MCF 10A (cell line): ENCODE data around the gene ABCG1. TPM values are rescaled to one million over a fixed set of nuclear protein-coding genes. Genes with fewer than 3 reads are reported as not detected.
A peak's percentile ranks its signal among the peaks of the same experiment; 100 is the strongest.

Source experiments
- BruUV-seq: library from RNA; stranded (reverse); fragments of 400-500 nt; replicated peaks from 2 replicates; lab custom pipeline; 2021; lab: Mats Ljungman, UMichigan
- CTCF ChIA-PET: fragments of 300-600 bp; sonication (Branson Sonifier 250); formaldehyde crosslinking; extraction: SDS; loops from one replicate; lab custom pipeline; 2021; ENCODE audit warnings: antibody characterized with exemption, inconsistent platforms; lab: Yijun Ruan, JAX
- POLR2A ChIA-PET: fragments of 300-600, 350-650 bp; sonication (Branson Sonifier 250); formaldehyde crosslinking; extraction: SDS; loops from one replicate; lab custom pipeline; 2020; ENCODE audit warnings: antibody characterized with exemption, inconsistent platforms; lab: Yijun Ruan, JAX
- DNase-seq: peaks from one replicate; pipeline ENCODE4 v3.0.0-alpha.2; 2018; ENCODE audit not compliant: unreplicated experiment
- H3K27ac Mint-ChIP-seq: one replicate; pipeline ENCODE4 v1.8.0; 2022; ENCODE audit warnings: mild to moderate bottlenecking, low read depth, mixed read lengths; ENCODE audit not compliant: unreplicated experiment
- H3K27me3 Mint-ChIP-seq: one replicate; pipeline ENCODE4 v1.8.0; 2022; ENCODE audit warnings: mixed read lengths; ENCODE audit not compliant: insufficient read depth, unreplicated experiment
- H3K36me3 Mint-ChIP-seq: one replicate; pipeline ENCODE4 v1.8.0; 2022; ENCODE audit warnings: mild to moderate bottlenecking, moderate library complexity, mixed read lengths; ENCODE audit not compliant: insufficient read depth, unreplicated experiment
- H3K4me1 Mint-ChIP-seq: one replicate; pipeline ENCODE4 v1.8.0; 2022; ENCODE audit warnings: mixed read lengths; ENCODE audit not compliant: insufficient read depth, unreplicated experiment
- H3K4me3 Mint-ChIP-seq: one replicate; pipeline ENCODE4 v1.8.0; 2022; ENCODE audit warnings: mild to moderate bottlenecking, moderate library complexity, mixed read lengths; ENCODE audit not compliant: unreplicated experiment
- H3K9me3 Mint-ChIP-seq: one replicate; pipeline ENCODE4 v1.8.0; 2022; ENCODE audit warnings: mixed read lengths; ENCODE audit not compliant: unreplicated experiment
- intact Hi-C: fragments of 100-400 bp; cut with micrococcal nuclease; formaldehyde crosslinking; loops from 2 replicates; pipeline ENCODE4 v1.14.1; 2022
- total RNA-seq: library from RNA; stranded (reverse); gene quantifications from 2 replicates; pipeline ENCODE4 v1.2.3, GENCODE V29; 2022
- TF ChIP-seq, protein P1 (sequence below): fragments of 200-600 bp; IDR thresholded peaks from one replicate; pipeline ENCODE4 v1.8.0; 2022; ENCODE audit warnings: antibody characterized with exemption, mild to moderate bottlenecking; ENCODE audit not compliant: unreplicated experiment

Gene ABCG1
- total RNA-seq, 1 experiment from 2014 or later = 25.5 TPM

DNA sequence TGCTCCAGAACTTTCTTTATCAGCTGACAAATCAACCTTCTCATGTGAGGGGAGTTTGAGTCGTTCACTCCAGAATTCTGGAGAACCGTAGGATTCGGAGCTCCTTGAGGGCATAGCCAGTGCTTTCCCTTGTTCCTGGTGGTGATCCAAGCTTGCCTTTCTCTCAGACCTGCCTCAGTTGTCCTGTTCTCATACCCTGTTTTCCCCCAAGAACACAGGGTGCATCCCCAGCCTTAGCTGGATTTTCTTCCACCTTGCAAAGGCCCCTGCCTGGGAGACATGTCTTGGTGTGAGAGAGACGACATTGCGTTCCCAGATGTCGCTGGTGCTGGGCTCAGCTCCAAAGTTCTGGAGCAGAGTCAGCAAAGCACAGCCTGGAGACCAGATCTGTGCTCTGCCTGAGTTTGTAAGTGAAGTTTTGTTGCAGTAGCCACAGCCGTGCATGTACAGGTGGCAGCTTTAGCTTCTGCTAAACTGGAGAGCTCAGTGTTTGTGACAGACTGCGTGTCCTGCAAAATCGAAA, 40.0 kb downstream of the ABCG1 start:
- POLR2A ChIA-PET = interaction anchor here (0.6 to 0.8 kb wide), 4 partner anchors 24 to 87 kb away, joined by 3 read pairs; no protein-coding TSS in a partner anchor
- no peaks in the 10 kb centered on the region for H3K36me3 Mint-ChIP-seq
- H3K4me3 Mint-ChIP-seq = no peak overlapping the region
- CTCF ChIA-PET = interaction anchor here (0.6 to 3.3 kb wide), 21 partner anchors 13 to 388 kb away, joined by 3 to 26 read pairs (median 5); no protein-coding TSS in a partner anchor
- no peak overlapping the region for H3K27ac Mint-ChIP-seq
- no peaks in the 10 kb centered on the region for H3K9me3 Mint-ChIP-seq
- H3K4me1 Mint-ChIP-seq = peaks cover 14% of the 10 kb centered on the region
- no peaks in the 10 kb centered on the region for H3K27me3 Mint-ChIP-seq
- intact Hi-C loops = loop anchor here (1.0 kb wide), 2 partner anchors 95 to 114 kb away; no protein-coding TSS in a partner anchor
- TF ChIP-seq, protein P1, sequence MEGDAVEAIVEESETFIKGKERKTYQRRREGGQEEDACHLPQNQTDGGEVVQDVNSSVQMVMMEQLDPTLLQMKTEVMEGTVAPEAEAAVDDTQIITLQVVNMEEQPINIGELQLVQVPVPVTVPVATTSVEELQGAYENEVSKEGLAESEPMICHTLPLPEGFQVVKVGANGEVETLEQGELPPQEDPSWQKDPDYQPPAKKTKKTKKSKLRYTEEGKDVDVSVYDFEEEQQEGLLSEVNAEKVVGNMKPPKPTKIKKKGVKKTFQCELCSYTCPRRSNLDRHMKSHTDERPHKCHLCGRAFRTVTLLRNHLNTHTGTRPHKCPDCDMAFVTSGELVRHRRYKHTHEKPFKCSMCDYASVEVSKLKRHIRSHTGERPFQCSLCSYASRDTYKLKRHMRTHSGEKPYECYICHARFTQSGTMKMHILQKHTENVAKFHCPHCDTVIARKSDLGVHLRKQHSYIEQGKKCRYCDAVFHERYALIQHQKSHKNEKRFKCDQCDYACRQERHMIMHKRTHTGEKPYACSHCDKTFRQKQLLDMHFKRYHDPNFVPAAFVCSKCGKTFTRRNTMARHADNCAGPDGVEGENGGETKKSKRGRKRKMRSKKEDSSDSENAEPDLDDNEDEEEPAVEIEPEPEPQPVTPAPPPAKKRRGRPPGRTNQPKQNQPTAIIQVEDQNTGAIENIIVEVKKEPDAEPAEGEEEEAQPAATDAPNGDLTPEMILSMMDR = no peak
- no peak for DNase-seq
- no TSS peak for BruUV-seq

DNA sequence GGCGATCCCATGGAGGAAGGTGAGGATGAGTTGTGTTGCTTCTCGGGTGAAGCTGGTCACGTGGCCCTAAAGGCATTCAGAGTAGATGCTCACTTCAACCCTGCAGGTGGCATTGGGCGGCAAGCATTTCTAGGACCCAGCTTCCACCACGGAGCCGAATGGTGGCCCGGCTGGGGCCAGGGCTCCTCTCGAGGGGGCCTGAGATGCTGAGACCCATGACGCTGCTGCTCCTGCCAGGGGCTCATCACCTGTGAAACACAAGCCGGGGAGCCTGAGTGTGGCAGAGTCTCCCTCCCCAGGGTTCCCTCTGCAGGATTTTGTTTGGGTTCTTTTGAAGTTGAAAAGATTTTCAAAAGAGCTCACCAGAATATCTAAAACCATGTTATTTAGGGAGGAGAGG, 41.2 kb downstream of the ABCG1 start:
- no TSS peak for BruUV-seq
- no peak overlapping the region for H3K27ac Mint-ChIP-seq
- no peaks in the 10 kb centered on the region for H3K36me3 Mint-ChIP-seq
- ChIA-PET CTCF (interaction anchor here (0.5 to 3.3 kb wide), 10 partner anchors 8 to 139 kb away, joined by 3 to 26 read pairs (median 4); no protein-coding TSS in a partner anchor), POLR2A (no interaction called here)
- H3K9me3 Mint-ChIP-seq = no peaks in the 10 kb centered on the region
- H3K27me3 Mint-ChIP-seq = no peaks in the 10 kb centered on the region
- TF ChIP-seq, protein P1 = no peak
- H3K4me1 Mint-ChIP-seq = peaks cover 14% of the 10 kb centered on the region
- DNase-seq = no peak
- H3K4me3 Mint-ChIP-seq = no peak overlapping the region
- intact Hi-C loops = no loop called here

DNA sequence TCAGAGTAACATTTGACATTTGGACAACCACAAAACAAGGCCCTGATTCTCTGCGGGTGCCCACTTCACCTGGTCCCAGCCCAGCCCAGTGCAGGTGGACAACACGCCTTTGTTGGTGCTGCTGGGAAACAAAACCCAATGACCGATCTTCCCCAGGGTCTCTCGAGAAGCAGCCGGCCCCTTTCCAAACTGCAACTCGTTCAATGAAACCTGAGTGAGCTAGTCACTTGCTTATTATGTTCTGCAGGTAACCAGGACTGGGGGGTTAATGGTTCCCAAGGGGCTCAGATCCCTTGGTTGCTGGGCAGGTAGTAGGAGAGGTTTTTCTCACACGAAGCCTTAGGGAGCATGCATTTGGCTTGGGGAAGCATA, 42.9 kb downstream of the ABCG1 start:
- Mint-ChIP-seq H3K4me3 (no peak overlapping the region), H3K27ac (no peak overlapping the region), H3K4me1 (peaks cover 16% of the 10 kb centered on the region), H3K27me3 (no peaks in the 10 kb centered on the region), H3K36me3 (no peaks in the 10 kb centered on the region), H3K9me3 (no peaks in the 10 kb centered on the region)
- no peak for DNase-seq
- BruUV-seq = no TSS peak
- ChIA-PET CTCF (interaction anchor here (1.0 kb wide), 2 partner anchors 99 to 119 kb away, joined by 3 to 4 read pairs; no protein-coding TSS in a partner anchor), POLR2A (interaction anchor here (1.2 kb wide), 1 partner anchor 31 kb away, joined by 3 read pairs; no protein-coding TSS in a partner anchor)
- TF ChIP-seq, protein P1 = no peak
- intact Hi-C loops = loop anchor here (1.0 kb wide), 1 partner anchor 188 kb away; no protein-coding TSS in a partner anchor

DNA sequence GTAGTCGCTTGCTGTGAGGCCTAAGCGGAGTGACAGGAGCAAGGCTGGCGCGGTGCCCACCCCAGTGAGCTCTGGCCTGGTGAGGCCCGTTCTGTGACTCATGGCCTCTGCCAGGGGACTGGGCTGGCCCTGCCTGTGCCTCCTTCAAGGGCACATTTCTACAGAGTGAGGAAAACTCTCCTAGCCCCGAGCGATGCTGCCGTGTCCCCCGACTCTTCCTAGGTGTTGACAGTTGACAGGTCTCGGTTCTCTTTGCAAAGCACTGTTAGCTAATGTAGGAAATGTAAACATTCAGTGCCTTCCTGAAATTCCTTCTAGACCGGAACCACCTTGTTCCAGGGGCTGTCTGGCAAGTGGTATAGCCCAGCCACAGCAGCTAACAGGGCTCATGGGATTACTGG, 43.9 kb downstream of the ABCG1 start:
- POLR2A ChIA-PET = interaction anchor here (1.2 to 1.3 kb wide), 2 partner anchors 32 to 43 kb away, joined by 3 to 4 read pairs; no protein-coding TSS in a partner anchor
- no peaks in the 10 kb centered on the region for H3K9me3 Mint-ChIP-seq
- no peak overlapping the region for H3K27ac Mint-ChIP-seq
- H3K4me3 Mint-ChIP-seq = no peak overlapping the region
- peaks cover 19% of the 10 kb centered on the region for H3K4me1 Mint-ChIP-seq
- TF ChIP-seq, protein P1 = no peak
- no peaks in the 10 kb centered on the region for H3K27me3 Mint-ChIP-seq
- no TSS peak for BruUV-seq
- H3K36me3 Mint-ChIP-seq = no peaks in the 10 kb centered on the region
- DNase-seq = peak; percentile 90
- intact Hi-C loops = loop anchor here (1.0 kb wide), 1 partner anchor 187 kb away; no protein-coding TSS in a partner anchor
- CTCF ChIA-PET = interaction anchor here (0.7 to 1.1 kb wide), 3 partner anchors 109 to 145 kb away, joined by 3 to 4 read pairs (median 3); no protein-coding TSS in a partner anchor
